ENCODE data around the gene FCF1.

The FCF1 gene

GRCh38 chr14:74685921-74686678, 26.8 kb upstream of the FCF1 start:
- Mint-ChIP-seq H3K4me3 (no peak overlapping the region), H3K36me3 (peaks cover 40% of the 10 kb centered on the region), H3K4me1 (peaks cover 21% of the 10 kb centered on the region), H3K27ac (no peak overlapping the region), H3K9me3 (no peaks in the 10 kb centered on the region), H3K27me3 (no peaks in the 10 kb centered on the region)
- DNase-seq = no peak
- CTCF ChIA-PET = no interaction called here

GRCh38 chr14:74691456-74691855, 21.5 kb upstream of the FCF1 start:
- Mint-ChIP-seq H3K27ac (no peak overlapping the region), H3K27me3 (no peaks in the 10 kb centered on the region), H3K4me1 (no peaks in the 10 kb centered on the region), H3K9me3 (no peaks in the 10 kb centered on the region), H3K36me3 (peaks cover 27% of the 10 kb centered on the region), H3K4me3 (no peak overlapping the region)
- CTCF ChIA-PET = interaction anchor here (1.3 kb wide), 1 partner anchor 82 kb away, joined by 3 read pairs; no protein-coding TSS in a partner anchor
- no peak for DNase-seq

- Mint-ChIP-seq H3K36me3 (peaks cover 27% of the 10 kb centered on the region), H3K9me3 (no peaks in the 10 kb centered on the region), H3K27me3 (no peaks in the 10 kb centered on the region), H3K27ac (no peak overlapping the region), H3K4me1 (no peaks in the 10 kb centered on the region), H3K4me3 (no peak overlapping the region)
- CTCF ChIA-PET = no interaction called here
- DNase-seq = no peak
Measured at GRCh38 chr14:74693191-74693590, 19.8 kb upstream of the FCF1 start.

GRCh38 chr14:74695406-74695805, 17.5 kb upstream of the FCF1 start:
- no peak overlapping the region for H3K27ac Mint-ChIP-seq
- H3K27me3 Mint-ChIP-seq = no peaks in the 10 kb centered on the region
- no peaks in the 10 kb centered on the region for H3K9me3 Mint-ChIP-seq
- CTCF ChIA-PET = no interaction called here
- no peak for DNase-seq
- H3K4me1 Mint-ChIP-seq = no peaks in the 10 kb centered on the region
- H3K4me3 Mint-ChIP-seq = no peak overlapping the region
- H3K36me3 Mint-ChIP-seq = peaks cover 21% of the 10 kb centered on the region

GRCh38 chr14:74697011-74697410, 15.9 kb upstream of the FCF1 start:
- Mint-ChIP-seq H3K4me3 (no peak overlapping the region), H3K27me3 (no peaks in the 10 kb centered on the region), H3K9me3 (peaks cover 8% of the 10 kb centered on the region), H3K27ac (no peak overlapping the region), H3K4me1 (no peaks in the 10 kb centered on the region), H3K36me3 (peaks cover 24% of the 10 kb centered on the region)
- CTCF ChIA-PET = no interaction called here
- DNase-seq = no peak

- H3K36me3 Mint-ChIP-seq = peaks cover 27% of the 10 kb centered on the region
- H3K27me3 Mint-ChIP-seq = no peaks in the 10 kb centered on the region
- H3K4me1 Mint-ChIP-seq = no peaks in the 10 kb centered on the region
- H3K27ac Mint-ChIP-seq = no peak overlapping the region
- no peak overlapping the region for H3K4me3 Mint-ChIP-seq
- H3K9me3 Mint-ChIP-seq = peaks cover 8% of the 10 kb centered on the region
- CTCF ChIA-PET = no interaction called here
- no peak for DNase-seq
Measured at GRCh38 chr14:74697543-74697942, 15.4 kb upstream of the FCF1 start.

GRCh38 chr14:74697976-74698375, 15.0 kb upstream of the FCF1 start:
- no peak for DNase-seq
- CTCF ChIA-PET = no interaction called here
- H3K4me1 Mint-ChIP-seq = no peaks in the 10 kb centered on the region
- H3K27me3 Mint-ChIP-seq = no peaks in the 10 kb centered on the region
- no peak overlapping the region for H3K4me3 Mint-ChIP-seq
- H3K36me3 Mint-ChIP-seq = peaks cover 31% of the 10 kb centered on the region
- no peak overlapping the region for H3K27ac Mint-ChIP-seq
- peaks cover 13% of the 10 kb centered on the region for H3K9me3 Mint-ChIP-seq

GRCh38 chr14:74698465-74698864, 14.5 kb upstream of the FCF1 start:
- Mint-ChIP-seq H3K27ac (no peak overlapping the region), H3K9me3 (peaks cover 14% of the 10 kb centered on the region), H3K4me1 (no peaks in the 10 kb centered on the region), H3K27me3 (no peaks in the 10 kb centered on the region), H3K4me3 (no peak overlapping the region), H3K36me3 (peaks cover 34% of the 10 kb centered on the region)
- DNase-seq = no peak
- CTCF ChIA-PET = no interaction called here

GRCh38 chr14:74702293-74702692, 10.7 kb upstream of the FCF1 start:
- CTCF ChIA-PET = no interaction called here
- no peak overlapping the region for H3K27ac Mint-ChIP-seq
- H3K27me3 Mint-ChIP-seq = no peaks in the 10 kb centered on the region
- H3K9me3 Mint-ChIP-seq = peaks cover 14% of the 10 kb centered on the region
- peaks cover 37% of the 10 kb centered on the region for H3K36me3 Mint-ChIP-seq
- H3K4me3 Mint-ChIP-seq = no peak overlapping the region
- H3K4me1 Mint-ChIP-seq = peaks cover 3% of the 10 kb centered on the region
- no peak for DNase-seq

- CTCF ChIA-PET = no interaction called here
- H3K27ac Mint-ChIP-seq = no peak overlapping the region
- no peak for DNase-seq
- H3K27me3 Mint-ChIP-seq = no peaks in the 10 kb centered on the region
- peaks cover 14% of the 10 kb centered on the region for H3K9me3 Mint-ChIP-seq
- H3K4me1 Mint-ChIP-seq = peaks cover 3% of the 10 kb centered on the region
- peaks cover 33% of the 10 kb centered on the region for H3K36me3 Mint-ChIP-seq
- H3K4me3 Mint-ChIP-seq = no peak overlapping the region
Measured at GRCh38 chr14:74703043-74703442, 9.9 kb upstream of the FCF1 start.

- Mint-ChIP-seq H3K4me1 (peaks cover 7% of the 10 kb centered on the region), H3K27ac (no peak overlapping the region), H3K36me3 (peaks cover 29% of the 10 kb centered on the region), H3K9me3 (peaks cover 14% of the 10 kb centered on the region), H3K27me3 (no peaks in the 10 kb centered on the region), H3K4me3 (no peak overlapping the region)
- CTCF ChIA-PET = no interaction called here
- no peak for DNase-seq
Measured at GRCh38 chr14:74704656-74705055, 8.3 kb upstream of the FCF1 start.

- Mint-ChIP-seq H3K27me3 (no peaks in the 10 kb centered on the region), H3K4me1 (peaks cover 19% of the 10 kb centered on the region), H3K36me3 (peaks cover 24% of the 10 kb centered on the region), H3K4me3 (no peak overlapping the region), H3K27ac (no peak overlapping the region), H3K9me3 (peaks cover 14% of the 10 kb centered on the region)
- CTCF ChIA-PET = interaction anchor here (1.2 kb wide), 1 partner anchor 99 kb away, joined by 3 read pairs; no protein-coding TSS in a partner anchor
- DNase-seq = no peak
Measured at GRCh38 chr14:74705613-74706500, 7.1 kb upstream of the FCF1 start.

- DNase-seq = no peak
- H3K36me3 Mint-ChIP-seq = peaks cover 12% of the 10 kb centered on the region
- CTCF ChIA-PET = interaction anchor here (0.7 kb wide), 1 partner anchor 365 kb away, joined by 3 read pairs; no protein-coding TSS in a partner anchor
- H3K27me3 Mint-ChIP-seq = no peaks in the 10 kb centered on the region
- H3K9me3 Mint-ChIP-seq = no peaks in the 10 kb centered on the region
- H3K4me1 Mint-ChIP-seq = peaks cover 51% of the 10 kb centered on the region
- H3K27ac Mint-ChIP-seq = no peak overlapping the region
- H3K4me3 Mint-ChIP-seq = peak overlapping the region; percentile 18
Measured at GRCh38 chr14:74710480-74710879, 2.5 kb upstream of the FCF1 start.

- H3K27me3 Mint-ChIP-seq = no peaks in the 10 kb centered on the region
- DNase-seq = no peak
- CTCF ChIA-PET = interaction anchor here (1.1 kb wide), 1 partner anchor 99 kb away, joined by 4 read pairs; the partner anchor contains the start of gene LTBP2
- no peak overlapping the region for H3K27ac Mint-ChIP-seq
- peaks cover 55% of the 10 kb centered on the region for H3K4me1 Mint-ChIP-seq
- H3K9me3 Mint-ChIP-seq = no peaks in the 10 kb centered on the region
- H3K4me3 Mint-ChIP-seq = peak overlapping the region; percentile 60
- peaks cover 20% of the 10 kb centered on the region for H3K36me3 Mint-ChIP-seq
Measured at GRCh38 chr14:74711651-74712050, 1.3 kb upstream of the FCF1 start.

GRCh38 chr14:74713395-74713735, 421 bp downstream of the FCF1 start:
- Mint-ChIP-seq H3K9me3 (no peaks in the 10 kb centered on the region), H3K4me1 (peaks cover 55% of the 10 kb centered on the region), H3K27me3 (no peaks in the 10 kb centered on the region), H3K36me3 (peaks cover 25% of the 10 kb centered on the region), H3K27ac (peak overlapping the region; percentile 91), H3K4me3 (peak overlapping the region; percentile 95)
- no peak for DNase-seq
- CTCF ChIA-PET = no interaction called here

Measured in activated naive CD4-positive, alpha-beta T cell treated with anti-CD3 and anti-CD28 coated beads, Interleukin-2, amount 10 ng/mL, durations not matched to agents 7 days and 5 days (primary cell).